NCI-H345 treated with DMSO at 0.1 percent for 48 hours (cell line): ENCODE data around the gene AP2A1.

Source experiments
- DNase-seq: peaks from one replicate; lab custom pipeline; 2025; ENCODE audit not compliant: unreplicated experiment; lab: John Stamatoyannopoulos, UW

The AP2A1 gene

GRCh38 chr19:49854378-49855263 lies 87.8 kb downstream of the AP2A1 start:
- no peak for DNase-seq

- DNase-seq = no peak
These were observed 88.5 kb downstream of the AP2A1 start for GRCh38 chr19:49855277-49855675.

GRCh38 chr19:49855676-49856573 lies 89.1 kb downstream of the AP2A1 start:
- no peak for DNase-seq

GRCh38 chr19:49856574-49857021 lies 89.8 kb downstream of the AP2A1 start:
- no peak for DNase-seq
